Kidney (tissue), 14 donors: ENCODE results near the gene KIF18A. TPM values are rescaled to one million over a fixed set of nuclear protein-coding genes. Genes with fewer than 3 reads are reported as not detected.

ENCODE experiments used
- DNase-seq, 5 donors: peaks; one replicate each; pipeline ENCODE4 v3.0.0-alpha.2; 2013 to 2020
- FAIRE-seq: peaks from 2 replicates; lab custom pipeline; 2012; peaks lifted over from hg19 to GRCh38; lab: Jason Lieb, UNC
- H3K27ac ChIP-seq, 2 donors: one replicate each; pipeline ENCODE4 v1.7.0; 2013; ENCODE audit warnings: low read depth in 2 of 2, low read length in 2 of 2, inconsistent platforms in 1 of 2
- H3K27me3 ChIP-seq: one replicate; pipeline ENCODE4 v1.7.1; 2013; ENCODE audit warnings: low read length, inconsistent platforms; ENCODE audit not compliant: control insufficient read depth, insufficient read depth
- H3K36me3 ChIP-seq, 3 donors: one replicate each; pipeline versions ENCODE4 v1.7.0 to v1.7.1; 2013; ENCODE audit warnings: low read length in 3 of 3, control low read depth in 1 of 3, inconsistent platforms in 1 of 3; ENCODE audit not compliant: insufficient read depth in 3 of 3, control insufficient read depth in 2 of 3
- H3K4me1 ChIP-seq, 3 donors: one replicate each; pipeline versions ENCODE4 v1.7.0 to v1.7.1; 2013; ENCODE audit warnings: low read length in 3 of 3, inconsistent platforms in 1 of 3, low read depth in 1 of 3; ENCODE audit not compliant: control insufficient read depth in 2 of 3, insufficient read depth in 2 of 3
- H3K4me3 ChIP-seq, 3 donors: one replicate each; pipeline versions ENCODE4 v1.7.0 to v1.8.1; 2013; ENCODE audit warnings: low read length in 3 of 3, control low read depth in 1 of 3, inconsistent platforms in 1 of 3
- H3K9ac ChIP-seq, 3 donors: one replicate each; pipeline versions ENCODE4 v1.7.0 to v1.7.1; 2013; ENCODE audit warnings: low read length in 3 of 3, control low read depth in 1 of 3, inconsistent platforms in 1 of 3
- H3K9me3 ChIP-seq, 3 donors: one replicate each; pipeline versions ENCODE4 v1.7.0 to v1.7.1; 2013; ENCODE audit warnings: low read length in 3 of 3, control low read depth in 1 of 3, inconsistent platforms in 1 of 3; ENCODE audit not compliant: control insufficient read depth in 2 of 3, insufficient read depth in 1 of 3
- intact Hi-C: fragments of 100-400 bp; cut with DNase I; formaldehyde crosslinking; loops from one replicate; pipeline ENCODE4 v1.11.1; 2022
- polyA plus RNA-seq: library from polyadenylated mRNA; stranded (reverse); fragments of 350-450 nt; fragmentation: Illumina TruSeq; extraction: RNeasy Lipid Tissue Mini Kit (QIAGEN cat#74804); gene quantifications from one replicate; pipeline ENCODE4 v1.2.3, GENCODE V29; 2014; ENCODE audit warnings: low read depth, low replicate concordance; ENCODE audit not compliant: insufficient read depth
- total RNA-seq: library from RNA; stranded (reverse); fragmentation: NEBNext Ultra II Directional; extraction: Animal tissue kit (Norgen Biotek cat#: 25700); gene quantifications from one replicate; pipeline ENCODE4 v1.2.1, GENCODE V29; 2021
- TF ChIP-seq, protein P1 (sequence below): IDR thresholded peaks from 3 replicates; pipeline ENCODE4 v1.5.1; 2012; ENCODE audit warnings: mild to moderate bottlenecking, moderate library complexity, borderline replicate concordance; ENCODE audit not compliant: insufficient read depth; ENCODE audit errors: extremely low read depth
- donor health status: control.
- donor health status: control.
- donor health status: control.
- donor health status: control.
- donor health status: control.
- donor health status: DM: yes; HTN: yes; CAD: no.
- donor health status: Normal renal cell carcinoma (clear cell type).

Gene KIF18A
- total and polyA plus RNA-seq, 2 donors from 2014 or later, result 0.39 to 0.50 TPM

GRCh38 chr11:28071305-28071704, 36.7 kb downstream of the KIF18A start:
- TF ChIP-seq, protein P1, sequence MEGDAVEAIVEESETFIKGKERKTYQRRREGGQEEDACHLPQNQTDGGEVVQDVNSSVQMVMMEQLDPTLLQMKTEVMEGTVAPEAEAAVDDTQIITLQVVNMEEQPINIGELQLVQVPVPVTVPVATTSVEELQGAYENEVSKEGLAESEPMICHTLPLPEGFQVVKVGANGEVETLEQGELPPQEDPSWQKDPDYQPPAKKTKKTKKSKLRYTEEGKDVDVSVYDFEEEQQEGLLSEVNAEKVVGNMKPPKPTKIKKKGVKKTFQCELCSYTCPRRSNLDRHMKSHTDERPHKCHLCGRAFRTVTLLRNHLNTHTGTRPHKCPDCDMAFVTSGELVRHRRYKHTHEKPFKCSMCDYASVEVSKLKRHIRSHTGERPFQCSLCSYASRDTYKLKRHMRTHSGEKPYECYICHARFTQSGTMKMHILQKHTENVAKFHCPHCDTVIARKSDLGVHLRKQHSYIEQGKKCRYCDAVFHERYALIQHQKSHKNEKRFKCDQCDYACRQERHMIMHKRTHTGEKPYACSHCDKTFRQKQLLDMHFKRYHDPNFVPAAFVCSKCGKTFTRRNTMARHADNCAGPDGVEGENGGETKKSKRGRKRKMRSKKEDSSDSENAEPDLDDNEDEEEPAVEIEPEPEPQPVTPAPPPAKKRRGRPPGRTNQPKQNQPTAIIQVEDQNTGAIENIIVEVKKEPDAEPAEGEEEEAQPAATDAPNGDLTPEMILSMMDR, result no peak
- H3K4me1 ChIP-seq, result no peaks in the 10 kb centered on the region

GRCh38 chr11:28058333-28058732, 49.6 kb downstream of the KIF18A start:
- Histone ChIP-seq H3K4me1 (no peaks in the 10 kb centered on the region), H3K27me3 (no peaks in the 10 kb centered on the region), H3K36me3 (no peaks in the 10 kb centered on the region), H3K9me3 (no peaks in the 10 kb centered on the region), H3K4me3 (no peak overlapping the region), H3K9ac (no peak overlapping the region), H3K27ac (no peak overlapping the region)
- TF ChIP-seq, protein P1, result no peak
- intact Hi-C loops, result no loop called here
- FAIRE-seq (no peak), DNase-seq (no peak)

More at GRCh38 chr11:28071305-28071704, 36.7 kb downstream of the KIF18A start:
- H3K9me3 ChIP-seq, result no peaks in the 10 kb centered on the region
- peak; percentile 92 for FAIRE-seq
- DNase-seq, result no peak
- no peaks in the 10 kb centered on the region for H3K27me3 ChIP-seq
- H3K9ac ChIP-seq, result no peak overlapping the region
- H3K4me3 ChIP-seq, result no peak overlapping the region
- intact Hi-C loops, result no loop called here
- no peaks in the 10 kb centered on the region for H3K36me3 ChIP-seq
- H3K27ac ChIP-seq, result no peak overlapping the region

DNA sequence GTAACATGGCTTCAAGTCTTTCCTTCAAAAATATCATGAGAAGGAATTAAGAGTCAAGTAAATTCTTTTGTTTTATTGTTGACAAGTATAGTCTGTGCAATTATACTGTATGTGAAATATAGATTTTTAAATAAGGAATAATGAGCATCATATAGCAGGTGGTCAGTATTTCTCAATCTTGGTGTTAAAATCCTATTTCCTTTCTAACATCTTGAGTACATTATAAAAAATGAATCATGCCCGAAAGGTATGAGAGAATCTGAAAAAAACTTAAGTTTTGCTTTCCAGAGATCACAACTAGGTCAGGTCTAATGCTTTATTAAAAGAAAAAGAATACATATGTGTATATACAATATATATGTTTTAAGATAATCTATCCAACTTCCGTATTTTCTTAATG, 53.1 kb downstream of the KIF18A start:
- TF ChIP-seq, protein P1, result no peak
- H3K36me3 ChIP-seq, result no peaks in the 10 kb centered on the region
- H3K27ac ChIP-seq, result no peak overlapping the region
- H3K9me3 ChIP-seq, result no peaks in the 10 kb centered on the region
- H3K4me1 ChIP-seq, result no peaks in the 10 kb centered on the region
- H3K9ac ChIP-seq, result no peak overlapping the region
- intact Hi-C loops, result no loop called here
- no peak for FAIRE-seq
- DNase-seq, result no peak
- H3K27me3 ChIP-seq, result no peaks in the 10 kb centered on the region
- H3K4me3 ChIP-seq, result no peak overlapping the region
